ENCODE results near the gene TNS3. TPM values are rescaled to one million over a fixed set of nuclear protein-coding genes. Genes with fewer than 3 reads are reported as not detected.

The TNS3 gene
- total and polyA plus RNA-seq, 3 experiments from 2014 or later: 1.4 to 1.5 TPM; not detected in 1

DNA sequence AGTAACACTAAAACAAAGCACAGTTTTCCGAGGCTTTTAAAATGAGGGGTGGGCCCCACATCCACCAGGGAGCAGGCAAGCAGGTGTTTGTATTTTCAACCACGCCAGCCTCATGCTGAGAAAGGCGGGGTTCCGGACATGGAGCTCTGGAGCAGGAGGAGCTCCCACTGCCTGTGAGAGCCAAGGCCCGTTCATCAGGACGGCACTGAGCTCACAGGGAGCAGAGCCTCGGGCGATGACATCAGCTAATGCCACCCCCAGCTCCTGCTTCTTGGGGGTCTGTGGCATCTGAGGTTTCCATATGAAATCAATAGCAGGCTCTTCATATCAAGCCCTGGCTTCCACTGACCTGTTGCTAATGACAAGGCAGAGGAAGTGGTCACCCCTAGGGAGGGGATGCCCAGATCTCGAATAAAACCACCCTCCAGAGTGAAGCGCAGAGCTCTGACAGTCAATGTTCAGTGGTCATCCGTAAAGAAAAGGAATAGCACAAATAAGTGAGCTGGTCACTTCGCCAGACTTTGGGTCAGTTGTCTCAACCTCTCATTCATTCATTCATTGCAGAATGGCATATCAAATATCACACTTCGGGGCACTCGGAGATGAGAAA lies 89.1 kb downstream of the TNS3 start:
- CTCF ChIA-PET: no interaction called here
- Mint-ChIP-seq H3K27me3 (no peaks in the 10 kb centered on the region), H3K9me3 (peaks cover 0 to 4% (median 0%) of the 10 kb centered on the region in 5 donors), H3K4me3 (no peak overlapping the region), H3K27ac (no peak overlapping the region), H3K36me3 (no peaks in the 10 kb centered on the region), H3K4me1 (no peaks in the 10 kb centered on the region)
- no peaks in the 10 kb centered on the region for H3K27me3 ChIP-seq (ENCODE audit: insufficient read depth, low read length, poor library complexity, severe bottlenecking)
- H3K4me3 ChIP-seq (ENCODE audit: low read length): no peak overlapping the region
- H3K27ac ChIP-seq (ENCODE audit: low read depth, low read length): no peak overlapping the region
- DNase-seq: no peak
- H3K9me3 ChIP-seq (ENCODE audit: low read length): no peaks in the 10 kb centered on the region
- POLR2A ChIA-PET: no interaction called here
- no peaks in the 10 kb centered on the region for H3K36me3 ChIP-seq (ENCODE audit: insufficient read depth, low read length)
- H3K4me1 ChIP-seq (ENCODE audit: insufficient read depth, low read length): no peaks in the 10 kb centered on the region

DNA sequence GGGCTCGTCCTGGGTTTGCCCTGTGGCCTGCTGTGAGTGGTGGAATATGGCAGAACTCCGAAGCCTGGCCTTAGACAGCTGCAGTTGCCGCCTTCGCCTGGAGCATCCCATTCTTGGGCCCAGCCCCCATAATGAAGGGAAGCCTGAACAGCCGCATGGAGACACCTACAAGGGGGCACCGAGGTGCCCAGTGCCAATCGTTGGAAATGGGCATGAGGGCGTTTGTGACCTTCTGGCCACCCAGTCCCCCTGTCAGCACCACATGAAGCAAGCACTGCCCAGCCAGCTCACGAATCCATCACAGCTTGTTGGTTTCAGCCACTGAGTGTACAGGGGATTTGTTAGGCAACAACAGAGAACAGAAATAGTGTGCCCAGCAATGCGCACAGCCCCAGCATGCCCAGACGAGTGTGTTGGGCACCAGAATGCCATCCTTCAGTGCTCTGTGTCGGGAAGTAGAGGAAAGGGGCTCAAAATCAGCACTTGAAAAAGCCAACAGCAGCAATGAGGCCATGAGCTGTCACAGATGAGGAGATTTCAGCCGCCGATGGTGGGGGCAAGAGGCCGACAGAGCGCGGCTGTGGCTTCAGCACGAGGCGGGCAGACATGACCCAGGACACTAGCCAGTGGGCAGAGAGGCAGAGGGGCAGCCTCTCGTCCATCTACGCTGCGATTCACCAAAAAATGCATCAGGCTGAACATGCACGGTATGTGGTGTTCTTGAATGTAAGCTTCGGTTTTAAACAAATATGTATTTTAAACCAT lies 91.2 kb downstream of the TNS3 start:
- H3K4me1 ChIP-seq (ENCODE audit: insufficient read depth, low read length): no peaks in the 10 kb centered on the region
- no peak for DNase-seq
- H3K9me3 ChIP-seq (ENCODE audit: low read length): no peaks in the 10 kb centered on the region
- CTCF ChIA-PET: no interaction called here
- H3K36me3 ChIP-seq (ENCODE audit: insufficient read depth, low read length): no peaks in the 10 kb centered on the region
- no peaks in the 10 kb centered on the region for H3K27me3 Mint-ChIP-seq
- POLR2A ChIA-PET: no interaction called here
- H3K4me1 Mint-ChIP-seq: no peaks in the 10 kb centered on the region
- H3K4me3 ChIP-seq (ENCODE audit: low read length): no peak overlapping the region
- no peak overlapping the region for H3K4me3 Mint-ChIP-seq
- H3K36me3 Mint-ChIP-seq: no peaks in the 10 kb centered on the region
- no peak overlapping the region for H3K27ac Mint-ChIP-seq
- no peak overlapping the region for H3K27ac ChIP-seq (ENCODE audit: low read depth, low read length)
- H3K27me3 ChIP-seq (ENCODE audit: insufficient read depth, low read length, poor library complexity, severe bottlenecking): no peaks in the 10 kb centered on the region
- peaks cover 0 to 1% (median 0%) of the 10 kb centered on the region in 5 donors for H3K9me3 Mint-ChIP-seq

DNA sequence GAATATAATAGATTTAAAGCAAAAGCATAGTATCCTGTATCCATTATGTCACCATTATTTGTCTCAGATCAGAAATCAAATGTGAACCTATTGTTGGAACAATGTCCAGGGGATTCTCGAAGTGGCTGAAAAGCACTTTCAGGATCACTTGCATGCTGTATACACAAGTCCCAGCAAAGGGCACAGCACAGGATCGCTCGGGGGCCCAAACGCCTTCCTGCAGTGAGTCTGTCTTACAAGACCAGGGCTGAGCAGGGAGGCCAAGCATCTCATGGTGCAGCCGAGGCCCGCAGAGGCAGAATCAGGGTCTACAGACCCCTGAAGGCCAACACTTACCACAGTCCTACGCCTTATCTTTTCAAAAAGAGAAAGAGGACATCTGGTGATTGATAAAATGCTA lies 92.3 kb downstream of the TNS3 start:
- Mint-ChIP-seq H3K4me3 (no peak overlapping the region), H3K27ac (no peak overlapping the region), H3K4me1 (no peaks in the 10 kb centered on the region), H3K36me3 (no peaks in the 10 kb centered on the region), H3K9me3 (no peaks in the 10 kb centered on the region), H3K27me3 (no peaks in the 10 kb centered on the region)
- DNase-seq: no peak
- ChIA-PET CTCF (no interaction called here), POLR2A (no interaction called here)
- Histone ChIP-seq H3K27ac (ENCODE audit: low read depth, low read length) (no peak overlapping the region), H3K36me3 (ENCODE audit: insufficient read depth, low read length) (no peaks in the 10 kb centered on the region), H3K9me3 (ENCODE audit: low read length) (no peaks in the 10 kb centered on the region), H3K4me3 (ENCODE audit: low read length) (no peak overlapping the region), H3K4me1 (ENCODE audit: insufficient read depth, low read length) (no peaks in the 10 kb centered on the region), H3K27me3 (ENCODE audit: insufficient read depth, low read length, poor library complexity, severe bottlenecking) (no peaks in the 10 kb centered on the region)

DNA sequence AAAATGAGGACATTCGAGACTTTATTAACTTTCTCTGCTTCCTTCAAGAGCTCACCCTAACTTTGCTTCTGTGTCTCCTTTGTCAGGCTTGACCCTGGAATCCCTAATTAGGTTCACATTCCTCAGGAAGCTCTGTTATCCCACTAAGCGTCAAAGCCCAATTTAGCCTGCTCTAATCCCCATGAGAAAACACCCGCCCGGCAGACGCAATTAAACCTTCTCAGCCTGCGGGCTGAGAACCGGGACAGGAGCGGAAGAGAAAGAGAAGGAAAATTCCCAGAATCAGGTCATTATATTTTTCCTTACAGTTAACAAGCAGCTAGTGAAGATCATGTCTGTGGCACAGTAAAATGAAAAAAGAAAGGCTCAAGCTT lies 93.0 kb downstream of the TNS3 start:
- Mint-ChIP-seq H3K27me3 (no peaks in the 10 kb centered on the region), H3K36me3 (no peaks in the 10 kb centered on the region), H3K4me3 (no peak overlapping the region), H3K4me1 (no peaks in the 10 kb centered on the region), H3K9me3 (no peaks in the 10 kb centered on the region), H3K27ac (no peak overlapping the region)
- Histone ChIP-seq H3K36me3 (ENCODE audit: insufficient read depth, low read length) (no peaks in the 10 kb centered on the region), H3K9me3 (ENCODE audit: low read length) (no peaks in the 10 kb centered on the region), H3K27me3 (ENCODE audit: insufficient read depth, low read length, poor library complexity, severe bottlenecking) (no peaks in the 10 kb centered on the region), H3K4me3 (ENCODE audit: low read length) (no peak overlapping the region), H3K4me1 (ENCODE audit: insufficient read depth, low read length) (no peaks in the 10 kb centered on the region), H3K27ac (ENCODE audit: low read depth, low read length) (no peak overlapping the region)
- no peak for DNase-seq
- CTCF ChIA-PET: no interaction called here
- POLR2A ChIA-PET: no interaction called here

DNA sequence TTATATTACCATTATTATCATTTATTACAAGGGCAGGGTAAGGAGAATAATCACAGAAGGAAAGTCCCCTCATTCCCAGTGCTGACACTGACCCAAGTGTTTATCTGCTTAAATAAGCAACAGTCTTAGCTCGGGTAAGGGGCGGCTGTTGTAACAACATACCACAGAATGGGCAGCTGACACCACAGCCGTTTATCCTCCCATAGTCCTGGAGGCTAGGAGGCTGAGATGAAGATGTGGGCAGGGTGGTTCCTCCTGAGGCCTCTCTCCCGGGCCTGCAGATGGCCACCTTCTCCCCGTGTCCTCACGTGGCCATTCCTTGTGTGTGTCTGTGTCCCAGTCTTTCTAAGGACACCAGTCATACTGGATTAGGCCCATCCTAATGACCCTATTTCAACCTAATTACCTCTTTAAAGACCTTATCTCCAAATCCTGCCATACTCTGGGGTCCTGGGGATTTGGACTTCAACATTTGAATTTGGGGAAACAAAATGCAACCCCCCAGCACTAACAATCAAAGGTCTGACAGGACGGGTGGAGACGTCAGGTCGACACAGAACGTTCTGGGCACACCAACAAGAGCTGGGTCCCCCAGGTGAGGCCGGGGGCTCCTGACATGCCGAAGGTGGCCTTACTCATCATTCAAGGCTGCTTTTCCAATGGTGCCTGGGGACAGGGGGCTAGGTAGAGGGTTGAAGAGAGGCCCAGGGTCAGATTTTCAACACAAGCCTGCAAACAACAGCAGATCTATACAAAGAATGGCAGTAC lies 93.5 kb downstream of the TNS3 start:
- Mint-ChIP-seq H3K4me3 (no peak overlapping the region), H3K27me3 (no peaks in the 10 kb centered on the region), H3K4me1 (no peaks in the 10 kb centered on the region), H3K27ac (no peak overlapping the region), H3K9me3 (no peaks in the 10 kb centered on the region), H3K36me3 (no peaks in the 10 kb centered on the region)
- CTCF ChIA-PET: no interaction called here
- H3K4me1 ChIP-seq (ENCODE audit: insufficient read depth, low read length): no peaks in the 10 kb centered on the region
- H3K27me3 ChIP-seq (ENCODE audit: insufficient read depth, low read length, poor library complexity, severe bottlenecking): no peaks in the 10 kb centered on the region
- H3K27ac ChIP-seq (ENCODE audit: low read depth, low read length): no peak overlapping the region
- POLR2A ChIA-PET: no interaction called here
- no peaks in the 10 kb centered on the region for H3K36me3 ChIP-seq (ENCODE audit: insufficient read depth, low read length)
- H3K9me3 ChIP-seq (ENCODE audit: low read length): no peaks in the 10 kb centered on the region
- H3K4me3 ChIP-seq (ENCODE audit: low read length): no peak overlapping the region
- DNase-seq: no peak

DNA sequence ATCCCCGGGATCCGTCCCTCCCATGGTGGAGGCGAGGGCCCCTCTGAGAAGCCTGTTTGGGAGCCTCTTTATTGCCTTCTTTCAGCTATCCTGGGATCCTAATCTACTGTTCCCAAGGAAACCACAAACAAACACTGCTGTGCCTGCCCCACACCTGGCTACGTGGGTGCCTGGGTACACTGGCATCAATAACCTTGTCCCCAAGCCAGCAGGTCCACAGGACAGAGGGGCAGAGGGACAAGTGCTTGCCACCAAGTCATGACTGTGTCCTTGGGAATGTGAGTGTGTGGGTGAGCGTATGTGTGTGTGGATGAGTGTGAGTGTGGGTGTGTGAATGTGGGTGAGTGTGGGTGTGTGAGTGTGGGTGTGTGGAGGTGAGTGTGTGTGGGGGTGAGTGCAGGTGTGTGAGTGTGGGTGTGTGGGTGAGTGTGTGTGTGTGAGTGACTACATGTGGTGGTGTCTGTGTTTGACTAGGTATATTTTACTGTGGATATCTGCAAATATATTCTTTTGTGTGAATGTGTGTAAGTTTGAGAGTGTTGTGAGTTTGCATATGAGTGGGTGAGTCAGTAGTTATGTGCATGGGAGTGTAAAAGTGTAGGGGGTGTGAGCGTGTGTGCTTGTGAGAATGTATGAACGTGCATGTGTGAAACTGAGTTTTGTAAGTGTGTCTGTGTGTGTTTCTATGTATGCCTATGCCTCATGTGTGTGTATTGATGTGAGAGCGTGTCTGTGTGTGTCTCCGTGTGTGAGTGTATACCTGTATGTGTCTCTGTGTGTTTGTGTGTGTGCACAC lies 96.1 kb downstream of the TNS3 start:
- H3K27ac ChIP-seq (ENCODE audit: low read depth, low read length): no peak overlapping the region
- Mint-ChIP-seq H3K36me3 (no peaks in the 10 kb centered on the region), H3K4me3 (no peak overlapping the region), H3K27ac (peak overlapping the region in 1 of 8 donors; percentile 21), H3K9me3 (no peaks in the 10 kb centered on the region), H3K27me3 (no peaks in the 10 kb centered on the region), H3K4me1 (no peaks in the 10 kb centered on the region)
- ChIA-PET POLR2A (no interaction called here), CTCF (no interaction called here)
- H3K4me1 ChIP-seq (ENCODE audit: insufficient read depth, low read length): no peaks in the 10 kb centered on the region
- H3K9me3 ChIP-seq (ENCODE audit: low read length): no peaks in the 10 kb centered on the region
- no peaks in the 10 kb centered on the region for H3K36me3 ChIP-seq (ENCODE audit: insufficient read depth, low read length)
- no peak for DNase-seq
- H3K27me3 ChIP-seq (ENCODE audit: insufficient read depth, low read length, poor library complexity, severe bottlenecking): no peaks in the 10 kb centered on the region
- H3K4me3 ChIP-seq (ENCODE audit: low read length): no peak overlapping the region

DNA sequence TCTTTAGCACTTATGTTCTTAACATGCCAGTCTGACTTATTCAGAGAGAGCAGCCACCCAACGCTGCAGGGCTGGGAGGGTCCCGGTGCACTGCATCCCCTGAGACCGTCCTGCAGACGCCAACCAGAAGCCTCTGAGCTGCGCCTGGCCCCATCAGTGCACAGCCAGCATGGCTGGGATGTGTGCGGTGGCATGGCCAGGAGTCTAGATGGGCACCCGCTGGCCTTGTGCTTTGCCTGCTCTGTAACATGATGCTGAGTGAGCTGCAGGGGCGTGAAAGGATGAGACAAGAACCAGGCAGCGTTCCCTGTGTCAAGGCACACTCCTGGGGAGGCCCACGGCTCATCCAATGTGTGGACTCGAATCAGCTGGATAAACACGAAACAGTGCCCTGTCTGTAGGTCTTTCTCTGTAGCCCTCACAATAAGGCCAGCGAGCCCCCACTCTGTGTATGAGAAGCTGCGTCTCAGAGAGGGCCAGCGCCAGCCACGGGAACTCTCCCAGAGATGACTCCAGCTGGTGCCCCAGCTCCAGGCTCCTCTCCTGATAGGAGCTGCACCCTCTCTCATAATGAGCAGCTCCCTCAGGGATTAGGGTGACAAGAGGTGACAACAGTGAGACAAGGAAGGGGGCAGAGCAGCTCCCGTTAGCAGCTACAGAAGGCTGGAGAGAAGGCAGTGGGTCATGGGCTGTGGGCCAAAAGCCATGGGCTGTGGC lies 96.8 kb downstream of the TNS3 start:
- POLR2A ChIA-PET: no interaction called here
- H3K27me3 Mint-ChIP-seq: no peaks in the 10 kb centered on the region

More for the DNA sequence above, 96.8 kb downstream of the TNS3 start:
- no peak for DNase-seq
- Histone ChIP-seq H3K27me3 (ENCODE audit: insufficient read depth, low read length, poor library complexity, severe bottlenecking) (no peaks in the 10 kb centered on the region), H3K4me3 (ENCODE audit: low read length) (no peak overlapping the region), H3K36me3 (ENCODE audit: insufficient read depth, low read length) (no peaks in the 10 kb centered on the region), H3K4me1 (ENCODE audit: insufficient read depth, low read length) (no peaks in the 10 kb centered on the region), H3K9me3 (ENCODE audit: low read length) (no peaks in the 10 kb centered on the region), H3K27ac (ENCODE audit: low read depth, low read length) (no peak overlapping the region)
- Mint-ChIP-seq H3K4me3 (no peak overlapping the region), H3K27ac (no peak overlapping the region), H3K4me1 (no peaks in the 10 kb centered on the region), H3K9me3 (no peaks in the 10 kb centered on the region), H3K36me3 (no peaks in the 10 kb centered on the region)
- CTCF ChIA-PET: no interaction called here

Data from CD8-positive, alpha-beta memory T cell (primary cell).